SK-N-MC (cell line): Measurements from ENCODE around the gene C16orf95.

Source experiments
- EZH2 ChIP-seq: fragments of 200-600 bp; sonication (generic); IDR thresholded peaks from one replicate; pipeline ENCODE4 v1.6.1; 2017; ENCODE audit warnings: antibody characterized with exemption
- POLR2AphosphoS5 ChIP-seq: IDR thresholded peaks from 2 replicates; pipeline ENCODE4 v1.6.1; 2012; ENCODE audit warnings: mild to moderate bottlenecking, low read depth, low read length, borderline replicate concordance

GRCh38 chr16:87351320-87351698 is 34.1 kb upstream of the C16orf95 start:
- TF ChIP-seq POLR2AphosphoS5 (no peak), EZH2 (no peak)
